ENCODE results near the gene NKX2-3. TPM values are rescaled to one million over a fixed set of nuclear protein-coding genes. Genes with fewer than 3 reads are reported as not detected.

Gene NKX2-3
- total RNA-seq, 1 donor from 2014 or later = not detected

DNA sequence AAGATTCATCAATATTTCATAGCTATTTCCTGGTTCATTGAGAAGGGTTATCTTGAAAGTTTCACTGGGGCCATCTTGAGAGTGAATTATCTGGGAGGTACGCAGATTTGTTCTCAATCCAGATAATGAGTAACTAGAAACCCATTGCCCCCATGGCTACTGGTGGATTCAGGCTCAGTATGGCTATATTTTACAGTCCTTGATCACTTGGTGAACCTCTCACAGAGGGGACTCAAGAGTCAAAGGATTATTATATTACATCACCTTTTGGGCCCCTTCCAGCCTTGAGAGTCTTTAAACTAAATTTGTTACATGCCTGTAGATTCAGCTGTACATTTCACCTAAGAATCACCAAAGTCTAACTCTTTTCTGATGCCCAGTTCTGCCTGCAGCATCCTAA is 11.6 kb downstream of the NKX2-3 start:
- no peaks in the 10 kb centered on the region for H3K36me3 Mint-ChIP-seq (ENCODE audit: insufficient read depth)
- DNase-seq (ENCODE audit: low spot score, unreplicated experiment) = no peak
- no peak overlapping the region for H3K27ac Mint-ChIP-seq
- H3K4me1 Mint-ChIP-seq (ENCODE audit: low read depth) = peaks cover 2% of the 10 kb centered on the region
- H3K27me3 Mint-ChIP-seq = peaks cover 91% of the 10 kb centered on the region
- H3K9me3 Mint-ChIP-seq (ENCODE audit: low read depth) = no peaks in the 10 kb centered on the region
- H3K4me3 Mint-ChIP-seq (ENCODE audit: low read depth) = no peak overlapping the region
- TF ChIP-seq, protein P1, sequence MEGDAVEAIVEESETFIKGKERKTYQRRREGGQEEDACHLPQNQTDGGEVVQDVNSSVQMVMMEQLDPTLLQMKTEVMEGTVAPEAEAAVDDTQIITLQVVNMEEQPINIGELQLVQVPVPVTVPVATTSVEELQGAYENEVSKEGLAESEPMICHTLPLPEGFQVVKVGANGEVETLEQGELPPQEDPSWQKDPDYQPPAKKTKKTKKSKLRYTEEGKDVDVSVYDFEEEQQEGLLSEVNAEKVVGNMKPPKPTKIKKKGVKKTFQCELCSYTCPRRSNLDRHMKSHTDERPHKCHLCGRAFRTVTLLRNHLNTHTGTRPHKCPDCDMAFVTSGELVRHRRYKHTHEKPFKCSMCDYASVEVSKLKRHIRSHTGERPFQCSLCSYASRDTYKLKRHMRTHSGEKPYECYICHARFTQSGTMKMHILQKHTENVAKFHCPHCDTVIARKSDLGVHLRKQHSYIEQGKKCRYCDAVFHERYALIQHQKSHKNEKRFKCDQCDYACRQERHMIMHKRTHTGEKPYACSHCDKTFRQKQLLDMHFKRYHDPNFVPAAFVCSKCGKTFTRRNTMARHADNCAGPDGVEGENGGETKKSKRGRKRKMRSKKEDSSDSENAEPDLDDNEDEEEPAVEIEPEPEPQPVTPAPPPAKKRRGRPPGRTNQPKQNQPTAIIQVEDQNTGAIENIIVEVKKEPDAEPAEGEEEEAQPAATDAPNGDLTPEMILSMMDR (IDR thresholded peaks at IDR 0.05; ENCODE audit: unreplicated experiment) = no peak

DNA sequence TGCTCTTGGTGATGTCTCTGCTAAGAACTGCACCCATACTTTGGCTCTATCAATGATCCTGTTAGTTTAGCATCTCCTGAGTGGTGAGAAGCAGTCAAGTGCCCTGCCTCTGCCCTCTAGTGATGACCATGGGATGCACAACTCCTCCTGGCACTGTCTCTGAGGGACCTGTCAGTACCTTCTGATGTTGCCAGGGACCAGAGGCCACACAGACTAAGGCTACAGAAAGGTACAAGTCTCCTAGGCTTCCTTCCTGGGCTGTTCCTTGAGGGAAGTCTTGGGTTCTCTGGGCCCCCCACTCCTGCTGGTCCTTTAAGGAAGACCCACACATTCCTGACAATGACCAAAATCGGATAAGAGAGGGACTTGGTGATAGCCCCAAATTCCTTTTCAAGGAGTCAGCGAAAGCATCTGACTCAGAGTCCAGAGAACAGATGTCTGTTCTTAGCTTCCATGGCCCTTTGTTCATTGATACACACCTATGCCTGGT is 15.3 kb downstream of the NKX2-3 start:
- TF ChIP-seq, protein P1 (IDR thresholded peaks at IDR 0.05; ENCODE audit: unreplicated experiment) = no peak
- Mint-ChIP-seq H3K36me3 (ENCODE audit: insufficient read depth) (no peaks in the 10 kb centered on the region), H3K4me3 (ENCODE audit: low read depth) (no peak overlapping the region), H3K27ac (no peak overlapping the region), H3K27me3 (peaks cover 81% of the 10 kb centered on the region), H3K9me3 (ENCODE audit: low read depth) (no peaks in the 10 kb centered on the region), H3K4me1 (ENCODE audit: low read depth) (no peaks in the 10 kb centered on the region)
- DNase-seq (ENCODE audit: low spot score, unreplicated experiment) = no peak

DNA sequence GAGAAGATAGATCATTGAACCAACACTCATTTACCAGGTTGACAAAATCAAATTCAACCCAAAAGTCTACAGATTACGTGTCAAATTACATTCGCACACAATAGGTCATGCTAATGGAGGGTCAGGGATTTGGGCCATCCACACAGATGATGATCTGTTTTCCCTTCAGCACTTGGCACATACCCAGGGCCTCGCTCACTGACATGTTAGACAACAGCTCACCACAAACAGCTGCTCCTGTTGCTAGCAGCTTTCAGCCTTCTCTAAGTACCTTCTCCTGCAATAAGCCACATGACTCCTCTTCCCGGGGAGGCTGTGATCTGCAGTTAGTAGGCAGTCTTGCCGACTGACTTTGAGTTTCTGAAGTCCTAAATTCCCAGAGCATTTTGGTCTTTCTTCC is 18.4 kb downstream of the NKX2-3 start:
- TF ChIP-seq, protein P1 (IDR thresholded peaks at IDR 0.05; ENCODE audit: unreplicated experiment) = no peak
- H3K9me3 Mint-ChIP-seq (ENCODE audit: low read depth) = no peaks in the 10 kb centered on the region
- no peaks in the 10 kb centered on the region for H3K4me1 Mint-ChIP-seq (ENCODE audit: low read depth)
- peaks cover 77% of the 10 kb centered on the region for H3K27me3 Mint-ChIP-seq
- DNase-seq (ENCODE audit: low spot score, unreplicated experiment) = no peak
- H3K36me3 Mint-ChIP-seq (ENCODE audit: insufficient read depth) = no peaks in the 10 kb centered on the region
- no peak overlapping the region for H3K4me3 Mint-ChIP-seq (ENCODE audit: low read depth)
- no peak overlapping the region for H3K27ac Mint-ChIP-seq

DNA sequence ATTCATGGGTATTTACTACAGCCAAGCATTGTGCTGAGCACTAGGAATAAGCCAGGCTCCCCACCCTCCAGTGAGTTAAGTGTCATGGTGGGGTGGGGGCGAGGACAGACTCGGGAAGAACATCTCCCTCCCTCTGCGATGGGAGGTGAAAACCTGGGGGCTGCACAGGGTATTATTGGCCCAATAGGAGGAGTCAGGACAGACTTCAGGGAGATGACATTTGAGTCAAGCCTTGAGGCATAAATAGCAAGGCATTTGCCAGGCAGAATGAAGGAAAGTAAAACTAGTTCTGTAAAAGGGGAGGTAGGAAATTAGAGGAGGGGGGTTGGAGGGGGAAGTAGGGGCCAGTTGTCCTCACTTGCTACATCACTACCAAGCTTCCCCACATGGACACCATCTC is 18.9 kb downstream of the NKX2-3 start:
- TF ChIP-seq, protein P1 (IDR thresholded peaks at IDR 0.05; ENCODE audit: unreplicated experiment) = no peak
- Mint-ChIP-seq H3K4me3 (ENCODE audit: low read depth) (no peak overlapping the region), H3K4me1 (ENCODE audit: low read depth) (no peaks in the 10 kb centered on the region), H3K9me3 (ENCODE audit: low read depth) (no peaks in the 10 kb centered on the region), H3K36me3 (ENCODE audit: insufficient read depth) (no peaks in the 10 kb centered on the region), H3K27me3 (peaks cover 74% of the 10 kb centered on the region), H3K27ac (no peak overlapping the region)
- DNase-seq (ENCODE audit: low spot score, unreplicated experiment) = no peak

DNA sequence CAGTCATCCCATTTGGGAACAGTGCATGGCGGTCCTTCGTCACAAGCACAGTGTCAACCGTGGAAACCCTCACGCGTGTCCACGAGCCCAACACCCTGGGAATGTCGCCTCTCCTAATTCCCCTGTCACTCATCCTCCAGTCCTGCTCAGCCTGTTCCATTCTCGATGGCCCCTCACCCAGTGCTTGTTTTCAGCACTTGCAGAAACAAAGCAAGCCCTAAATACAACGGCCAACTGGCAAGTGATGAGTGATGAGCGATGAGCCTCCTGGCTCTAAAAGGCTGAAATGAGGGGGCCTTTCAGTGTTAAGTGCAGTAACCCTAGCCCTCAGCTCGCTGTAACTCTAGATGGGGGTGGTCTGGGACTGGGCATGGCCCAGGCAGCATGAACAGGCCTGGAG is 22.6 kb downstream of the NKX2-3 start:
- no peak overlapping the region for H3K4me3 Mint-ChIP-seq (ENCODE audit: low read depth)
- DNase-seq (ENCODE audit: low spot score, unreplicated experiment) = no peak
- peaks cover 59% of the 10 kb centered on the region for H3K27me3 Mint-ChIP-seq
- H3K4me1 Mint-ChIP-seq (ENCODE audit: low read depth) = no peaks in the 10 kb centered on the region
- no peaks in the 10 kb centered on the region for H3K36me3 Mint-ChIP-seq (ENCODE audit: insufficient read depth)
- TF ChIP-seq, protein P1 (IDR thresholded peaks at IDR 0.05; ENCODE audit: unreplicated experiment) = no peak
- no peaks in the 10 kb centered on the region for H3K9me3 Mint-ChIP-seq (ENCODE audit: low read depth)
- H3K27ac Mint-ChIP-seq = no peak overlapping the region
